HG03159 (cell line): ENCODE results near the gene SS18L1.

Source experiments
- ATAC-seq: cut with Tn5 transposase; IDR thresholded peaks from one replicate; pipeline ENCODE4 v1.9.1; 2021; ENCODE audit warnings: mild to moderate bottlenecking, moderate library complexity; ENCODE audit not compliant: unreplicated experiment

SS18L1 gene

GRCh38 chr20:62151835-62152364 lies 8.3 kb downstream of the SS18L1 start:
- ATAC-seq, result no peak

- no peak for ATAC-seq
Observed at GRCh38 chr20:62155428-62156253, 12.1 kb downstream of the SS18L1 start.

- no peak for ATAC-seq
Observed at GRCh38 chr20:62156254-62156556, 12.6 kb downstream of the SS18L1 start.

- ATAC-seq, result no peak
Observed at GRCh38 chr20:62156592-62157386, 13.2 kb downstream of the SS18L1 start.

GRCh38 chr20:62157387-62158087 lies 14.0 kb downstream of the SS18L1 start:
- no peak for ATAC-seq

GRCh38 chr20:62158088-62158400 lies 14.5 kb downstream of the SS18L1 start:
- no peak for ATAC-seq

GRCh38 chr20:62158541-62158940 lies 15.0 kb downstream of the SS18L1 start:
- no peak for ATAC-seq

GRCh38 chr20:62159052-62159451 lies 15.5 kb downstream of the SS18L1 start:
- ATAC-seq, result no peak

- no peak for ATAC-seq
Observed at GRCh38 chr20:62159839-62160238, 16.3 kb downstream of the SS18L1 start.

- ATAC-seq, result no peak
Observed at GRCh38 chr20:62160253-62160652, 16.7 kb downstream of the SS18L1 start.

GRCh38 chr20:62160876-62161275 lies 17.3 kb downstream of the SS18L1 start:
- no peak for ATAC-seq

- no peak for ATAC-seq
Observed at GRCh38 chr20:62161347-62161746, 17.8 kb downstream of the SS18L1 start.

- ATAC-seq, result no peak
Observed at GRCh38 chr20:62162765-62163484, 19.4 kb downstream of the SS18L1 start.

- ATAC-seq, result no peak
Observed at GRCh38 chr20:62163485-62163865, 19.9 kb downstream of the SS18L1 start.

GRCh38 chr20:62163986-62164762 lies 20.6 kb downstream of the SS18L1 start:
- ATAC-seq, result no peak

GRCh38 chr20:62164879-62165761 lies 21.6 kb downstream of the SS18L1 start:
- no peak for ATAC-seq

- no peak for ATAC-seq
Observed at GRCh38 chr20:62165762-62166399, 22.3 kb downstream of the SS18L1 start.

- no peak for ATAC-seq
Observed at GRCh38 chr20:62167474-62167873, 23.9 kb downstream of the SS18L1 start.

GRCh38 chr20:62168061-62168460 lies 24.5 kb downstream of the SS18L1 start:
- ATAC-seq, result no peak
